Measurements from ENCODE around the gene KDM2B.
A peak's percentile ranks its signal among the peaks of the same experiment; 100 is the strongest.

Gene KDM2B

DNA sequence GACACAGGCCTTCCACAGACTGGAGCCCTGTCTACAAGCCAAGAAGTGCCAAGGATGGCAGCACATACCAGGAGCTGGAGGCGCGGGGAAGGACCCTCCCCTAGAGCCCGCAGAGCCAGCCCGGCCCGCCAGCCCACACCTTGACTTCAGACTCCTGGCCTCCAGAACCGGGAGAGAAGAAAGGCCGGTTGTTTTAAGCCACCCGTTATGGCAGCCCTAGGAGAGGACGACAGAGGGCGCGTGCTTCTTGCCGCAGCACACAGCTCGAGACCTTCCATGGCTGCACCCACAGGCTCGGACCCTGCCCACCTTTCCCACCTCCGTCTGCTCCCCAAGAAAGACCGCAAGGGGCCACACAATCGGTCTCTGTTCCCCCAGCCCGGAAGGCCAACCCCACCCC is 127.2 kb downstream of the KDM2B start:
- DNase-seq, result no peak

DNA sequence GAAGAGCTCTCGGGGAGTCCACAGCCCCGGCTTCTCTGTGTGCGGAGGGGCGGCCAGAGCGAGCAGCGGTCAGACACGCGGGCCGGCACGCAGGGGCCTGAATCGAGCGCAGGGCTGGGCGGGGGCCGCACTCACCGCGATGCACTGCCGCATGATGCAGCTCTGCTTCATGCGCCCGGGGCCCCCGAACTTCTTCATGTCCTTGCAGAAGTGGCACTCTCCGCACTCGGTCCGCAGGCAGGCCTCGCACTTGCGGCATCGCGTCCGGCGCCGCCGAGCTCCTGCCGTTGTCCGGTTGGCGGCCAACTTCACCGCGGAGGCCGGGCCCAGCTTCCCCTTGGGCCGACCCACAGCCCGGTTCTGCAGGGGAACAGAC is 127.8 kb downstream of the KDM2B start:
- no peak for DNase-seq

DNA sequence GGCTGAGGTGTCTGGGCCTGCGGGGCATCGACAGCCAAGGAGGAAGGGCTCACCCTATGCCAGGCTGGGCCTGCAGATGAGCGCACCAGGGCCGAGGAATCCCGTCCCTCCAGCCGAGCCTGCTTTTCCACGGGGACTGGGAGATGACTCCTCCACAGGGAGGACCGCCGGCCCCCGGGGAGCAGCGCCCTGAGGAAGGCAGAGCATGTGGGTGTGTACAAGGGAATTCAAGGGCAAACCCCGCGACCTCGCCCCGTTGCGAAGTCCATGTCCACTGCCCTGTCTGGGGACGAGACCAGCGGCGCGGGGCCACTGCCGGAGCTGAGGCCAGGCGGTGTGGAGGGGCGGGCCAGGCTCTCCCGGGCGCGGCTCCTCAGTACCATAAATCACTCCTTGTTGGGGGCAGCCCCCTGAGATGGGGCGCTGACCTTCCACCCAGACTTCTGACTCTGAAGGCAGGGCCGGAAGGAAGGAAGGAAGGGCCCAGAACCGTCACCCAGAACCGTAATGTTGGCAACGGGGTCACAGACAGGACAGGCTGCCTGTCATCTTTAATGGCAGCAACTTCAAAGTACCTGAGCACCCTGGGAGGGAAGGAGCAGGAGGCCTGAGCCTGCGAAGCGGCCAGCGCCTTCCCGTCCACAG is 128.4 kb downstream of the KDM2B start:
- DNase-seq, result no peak

DNA sequence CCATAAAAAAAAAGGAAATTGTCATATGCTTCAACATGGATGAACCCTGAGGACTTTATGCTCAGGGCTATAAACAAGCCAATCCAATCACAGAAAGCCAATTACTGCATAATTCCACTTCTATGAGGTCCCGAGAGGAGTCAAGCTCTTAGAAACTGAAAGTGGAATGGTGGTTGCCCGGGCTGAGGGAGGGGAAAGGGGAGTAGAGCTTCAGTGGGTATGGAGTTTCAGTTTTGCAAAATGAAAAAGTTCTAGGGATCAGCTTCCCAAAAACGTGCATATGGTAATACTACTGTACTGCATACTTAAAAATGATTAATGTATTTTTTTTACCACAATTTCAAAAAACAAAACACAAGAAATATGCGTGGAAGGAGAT is 128.9 kb downstream of the KDM2B start:
- DNase-seq, result no peak

DNA sequence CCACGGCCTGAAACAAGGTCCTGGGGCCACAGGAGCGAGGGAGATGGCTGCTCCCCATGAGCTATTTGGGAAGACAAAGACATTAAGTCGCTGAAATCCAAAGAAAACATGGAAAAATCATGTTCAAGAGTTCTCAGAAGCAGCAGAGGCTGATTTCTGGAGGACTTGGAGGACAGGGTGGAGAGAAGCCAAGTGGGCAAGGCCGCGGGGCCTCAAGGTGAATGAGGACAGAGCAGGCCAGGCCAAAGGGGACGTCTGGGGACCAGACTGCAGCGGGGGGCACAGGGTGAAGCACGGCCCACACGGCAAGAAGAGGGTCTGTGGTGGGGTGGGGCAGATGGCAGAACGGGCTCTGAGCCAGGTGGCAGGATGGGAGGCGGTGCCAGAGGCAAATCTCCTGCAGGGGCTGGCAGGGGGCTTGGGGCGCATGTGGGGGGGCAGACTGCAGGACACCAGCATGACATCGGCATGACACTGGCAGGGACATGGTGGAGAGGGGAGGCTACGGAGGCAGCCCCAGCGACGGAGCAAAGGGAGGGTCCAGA is 132.0 kb downstream of the KDM2B start:
- DNase-seq, result no peak

DNA sequence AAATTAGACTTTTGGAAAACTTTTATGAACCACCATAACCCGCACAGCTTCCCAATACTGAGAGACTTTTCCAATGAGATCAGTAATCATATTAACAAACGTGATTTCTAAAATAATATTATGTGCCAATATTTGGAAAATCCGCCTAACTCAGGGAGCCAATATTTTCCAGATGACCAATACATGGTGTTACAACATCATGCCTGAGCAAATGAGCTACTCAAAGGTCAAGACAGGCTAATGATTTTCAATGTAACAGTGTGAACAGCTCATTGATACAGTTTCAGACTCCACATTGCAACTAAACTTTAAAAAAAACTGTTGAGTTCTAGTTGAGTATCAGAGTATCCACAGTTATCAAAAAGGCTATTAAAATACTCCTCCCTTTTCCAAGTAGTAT is 134.1 kb downstream of the KDM2B start:
- DNase-seq, result no peak

DNA sequence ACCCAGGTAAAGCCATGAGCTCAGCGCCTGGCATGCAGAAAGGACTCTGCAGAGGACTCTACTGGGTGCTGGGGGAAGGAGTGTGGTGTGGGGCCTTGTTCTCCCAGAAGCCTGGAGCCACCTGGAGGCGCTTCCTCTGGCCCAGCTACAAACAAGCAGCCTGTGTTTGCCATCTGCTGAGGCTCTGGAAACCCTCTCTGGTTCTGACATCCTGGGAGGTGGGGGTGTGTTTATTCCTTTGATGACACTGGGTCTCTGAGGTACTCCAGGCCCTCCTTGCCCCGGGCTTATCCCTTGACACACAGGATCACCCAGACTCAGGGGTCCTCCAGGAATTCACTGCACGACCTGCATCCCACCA is 136.0 kb downstream of the KDM2B start:
- DNase-seq, result no peak

DNA sequence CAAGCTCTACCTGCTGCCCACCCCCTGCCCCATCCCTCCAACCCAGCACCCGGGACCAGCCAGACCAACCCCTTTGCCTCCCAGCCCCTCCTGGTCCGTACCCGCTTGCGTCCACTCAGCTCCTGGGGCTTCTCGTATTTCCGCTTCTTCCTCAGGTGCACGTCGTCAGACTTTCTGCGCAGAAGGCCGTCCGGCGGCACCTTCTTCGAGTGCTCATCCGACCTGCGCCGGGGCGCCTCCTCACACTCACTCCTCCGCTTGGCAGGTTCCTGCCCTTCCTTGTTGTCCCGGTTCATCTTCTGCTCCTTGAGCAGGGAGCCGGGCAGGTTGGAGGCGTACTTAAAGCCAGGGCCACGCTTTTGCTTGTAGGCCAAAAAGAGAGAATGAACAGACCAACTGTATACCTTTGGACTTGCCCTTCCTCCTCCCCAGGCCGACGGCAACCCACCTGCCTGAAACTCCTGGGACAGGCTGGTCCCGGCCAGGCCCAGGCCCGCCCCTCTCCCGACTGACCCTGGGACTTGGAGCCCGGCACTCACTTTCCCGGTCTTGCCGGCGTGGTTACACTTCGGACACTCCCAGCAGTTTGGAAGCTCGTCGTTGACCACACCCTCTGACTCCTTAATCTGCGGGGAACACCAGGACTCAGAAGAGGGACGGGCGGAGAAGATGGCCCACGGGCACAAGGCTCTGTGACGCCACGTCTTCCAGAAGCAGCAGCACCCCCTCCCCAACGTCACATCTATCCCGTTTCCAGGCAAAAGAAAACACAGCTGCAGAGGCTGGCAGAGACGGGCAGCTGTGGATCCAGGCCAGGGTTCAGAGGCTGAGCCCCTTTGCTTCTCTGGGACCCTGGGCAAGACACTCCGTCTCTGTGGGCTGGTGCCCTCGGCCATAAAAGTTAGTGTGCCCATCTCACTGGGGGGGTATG is 136.6 kb downstream of the KDM2B start:
- no peak for DNase-seq

DNA sequence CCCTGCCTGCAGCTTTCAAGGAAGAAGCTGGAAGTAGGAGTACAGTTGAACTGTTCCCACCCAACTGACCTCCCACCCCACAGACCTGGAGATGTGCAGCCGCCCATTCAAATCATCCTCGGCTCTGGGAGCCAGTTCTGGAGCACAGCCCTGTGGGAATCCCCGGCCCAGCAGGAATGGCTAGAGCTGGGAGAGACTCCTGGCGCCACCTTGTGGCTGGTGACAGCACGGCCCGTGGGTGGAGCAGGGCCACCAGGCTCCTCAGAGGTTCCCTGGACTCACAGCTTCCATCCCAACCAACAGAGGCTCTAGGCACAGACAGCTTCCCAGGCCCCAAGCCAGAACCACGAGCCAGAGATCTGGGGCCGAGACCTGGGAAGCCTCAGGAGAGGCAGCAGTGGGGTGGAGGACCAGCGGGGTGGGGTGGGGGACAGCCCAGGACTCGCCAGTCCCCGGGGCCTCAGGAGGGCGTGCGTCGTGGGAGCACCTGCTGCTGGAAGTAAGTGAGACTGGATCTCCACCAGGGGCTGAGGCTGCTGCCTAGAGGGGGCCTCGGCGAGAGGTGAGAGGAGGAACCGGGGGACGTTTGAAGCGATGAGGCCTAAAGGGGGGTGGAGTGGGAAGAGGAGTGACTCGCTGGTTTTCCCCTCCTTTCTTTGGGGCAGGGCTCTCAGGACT is 137.5 kb downstream of the KDM2B start:
- DNase-seq, result peak; percentile 63 to 71

DNA sequence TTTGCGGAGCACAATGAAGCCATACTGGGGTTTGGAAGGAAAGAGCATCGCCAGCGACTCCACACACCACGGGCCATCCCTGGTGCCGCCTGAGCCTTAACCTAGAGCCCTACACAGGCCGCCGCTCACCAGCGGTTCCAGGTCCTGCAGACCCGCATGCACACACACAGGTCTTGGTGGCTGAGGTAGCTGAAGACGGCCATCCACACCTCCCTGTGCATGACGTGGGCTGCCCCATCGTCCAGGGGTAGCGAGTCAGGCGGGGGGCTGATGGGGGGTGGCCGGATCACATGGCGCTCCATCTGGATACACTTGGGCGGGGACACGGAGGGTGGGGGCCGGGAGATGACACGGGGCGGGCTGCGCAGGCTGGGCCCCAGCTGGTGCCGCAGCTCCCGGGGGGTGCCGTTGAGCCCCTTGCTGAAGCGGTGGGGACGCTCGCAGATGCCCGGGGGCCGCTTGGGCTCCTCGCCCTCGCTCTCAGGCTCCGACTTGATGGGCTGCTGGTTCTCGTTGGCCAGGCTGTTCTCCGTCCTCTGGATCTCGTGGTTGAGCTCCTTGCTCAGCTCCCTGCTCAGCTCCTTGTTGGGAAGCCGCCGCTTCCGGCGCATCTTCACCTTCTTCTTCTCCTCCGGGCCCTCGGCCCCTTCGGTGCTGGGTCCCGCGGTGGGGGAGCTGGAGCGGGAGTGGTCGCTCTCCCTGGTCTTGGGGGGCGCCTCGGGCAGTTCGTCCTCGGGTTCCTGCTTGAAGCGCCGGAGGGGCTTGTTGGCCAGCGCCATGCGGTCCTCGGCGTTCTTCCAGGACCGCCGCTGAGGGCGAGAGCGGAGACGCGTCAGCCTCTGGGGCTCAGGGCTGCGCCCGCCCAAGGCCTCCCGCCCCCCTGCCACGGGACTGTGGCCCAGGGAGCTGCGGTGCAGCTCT is 138.5 kb downstream of the KDM2B start:
- DNase-seq, result no peak

DNA sequence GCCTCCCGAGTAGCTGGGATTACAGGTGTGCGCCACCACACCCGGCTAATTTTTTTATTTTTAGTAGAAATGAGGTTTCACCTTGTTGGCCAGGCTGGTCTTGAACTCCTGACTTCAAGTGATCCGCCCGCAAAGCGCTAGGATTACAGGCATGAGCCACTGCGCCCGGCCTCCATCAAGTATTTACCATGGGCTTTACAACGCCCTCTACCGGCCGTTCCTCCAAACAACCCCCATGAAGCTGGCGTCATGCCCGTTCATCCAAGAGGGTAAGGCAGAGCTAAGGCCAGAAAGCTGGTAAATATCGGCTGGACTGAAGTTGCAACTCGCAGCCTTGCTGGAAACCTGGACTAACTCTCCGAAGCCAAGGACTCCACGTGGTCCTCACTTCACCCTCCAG is 139.3 kb downstream of the KDM2B start:
- no peak for DNase-seq

DNA sequence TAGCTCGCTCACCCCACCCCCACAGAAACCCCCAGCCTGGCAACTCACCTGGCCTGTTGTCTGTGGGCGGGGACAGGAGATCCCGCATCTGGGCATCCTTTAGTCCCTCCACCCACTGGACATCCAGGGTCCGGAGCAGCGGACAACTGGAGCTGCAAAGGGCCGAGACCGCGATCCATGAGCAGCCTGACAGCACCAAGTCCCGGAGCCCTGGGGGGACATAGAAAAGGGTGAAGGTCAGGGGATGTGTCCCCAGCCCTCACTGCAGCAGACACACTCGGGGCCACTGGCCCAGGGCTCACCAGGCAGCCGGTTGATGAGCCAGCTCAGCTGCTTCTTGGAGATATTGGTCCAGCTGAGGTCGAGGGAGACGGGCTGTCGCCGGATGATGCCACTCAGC is 140.1 kb downstream of the KDM2B start:
- DNase-seq, result no peak

DNA sequence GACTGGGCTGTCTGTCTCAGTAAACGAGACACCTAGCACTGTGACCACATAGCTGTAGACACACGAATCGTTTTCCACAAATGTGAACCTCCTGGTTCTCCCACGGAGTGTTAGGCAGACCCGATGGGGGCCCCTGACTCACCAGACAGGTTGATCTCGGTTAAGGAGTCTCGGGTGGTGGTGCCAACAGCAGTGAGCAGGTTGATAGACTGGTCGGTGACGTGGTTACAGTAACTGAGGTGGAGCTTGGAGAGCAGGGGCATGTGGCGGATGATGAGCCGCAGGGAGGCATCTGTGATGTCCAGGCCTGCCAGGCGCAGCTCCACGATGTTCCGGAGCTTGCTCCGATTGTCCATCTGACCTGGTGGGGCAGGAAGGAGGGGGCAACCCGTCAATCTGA is 141.1 kb downstream of the KDM2B start:
- DNase-seq, result no peak

DNA sequence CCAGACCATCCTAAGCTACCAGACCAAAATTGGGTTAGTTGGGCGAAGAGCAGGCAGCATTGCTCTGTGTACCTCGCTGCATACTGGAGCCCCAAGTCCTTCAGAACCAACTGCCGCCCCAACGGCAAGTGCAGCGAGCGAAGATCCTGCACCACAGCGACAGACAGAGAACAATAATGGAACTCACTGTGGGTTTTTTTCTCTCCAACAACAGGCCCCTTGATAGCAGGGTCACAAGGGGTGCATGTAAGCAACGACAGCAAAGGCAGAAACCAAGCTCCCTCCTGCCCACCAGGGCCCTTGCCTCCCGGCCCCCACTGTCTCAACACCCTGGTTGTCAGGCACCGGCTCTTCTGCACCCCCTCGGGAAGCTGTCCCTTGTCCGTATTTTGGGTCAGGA is 141.9 kb downstream of the KDM2B start:
- no peak for DNase-seq

DNA sequence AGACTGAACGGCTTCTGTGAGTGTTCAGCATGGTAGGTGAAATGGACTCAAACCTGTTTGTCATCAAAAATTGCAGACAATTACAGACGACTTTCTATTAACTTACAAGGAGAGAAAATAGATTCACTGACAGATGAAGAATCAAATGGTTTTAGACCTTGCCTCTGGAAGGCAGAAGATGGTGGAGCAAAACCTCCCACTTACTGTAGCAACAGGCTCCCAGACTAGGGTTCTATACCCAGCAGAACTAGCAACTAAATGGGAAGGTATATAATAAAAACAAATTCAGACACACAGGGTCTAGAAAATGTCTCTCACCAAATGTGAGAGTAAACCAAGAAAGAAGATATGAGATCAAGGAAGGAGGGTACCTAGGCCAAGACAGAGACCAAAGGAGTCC is 144.1 kb downstream of the KDM2B start:
- no peak for DNase-seq

DNA sequence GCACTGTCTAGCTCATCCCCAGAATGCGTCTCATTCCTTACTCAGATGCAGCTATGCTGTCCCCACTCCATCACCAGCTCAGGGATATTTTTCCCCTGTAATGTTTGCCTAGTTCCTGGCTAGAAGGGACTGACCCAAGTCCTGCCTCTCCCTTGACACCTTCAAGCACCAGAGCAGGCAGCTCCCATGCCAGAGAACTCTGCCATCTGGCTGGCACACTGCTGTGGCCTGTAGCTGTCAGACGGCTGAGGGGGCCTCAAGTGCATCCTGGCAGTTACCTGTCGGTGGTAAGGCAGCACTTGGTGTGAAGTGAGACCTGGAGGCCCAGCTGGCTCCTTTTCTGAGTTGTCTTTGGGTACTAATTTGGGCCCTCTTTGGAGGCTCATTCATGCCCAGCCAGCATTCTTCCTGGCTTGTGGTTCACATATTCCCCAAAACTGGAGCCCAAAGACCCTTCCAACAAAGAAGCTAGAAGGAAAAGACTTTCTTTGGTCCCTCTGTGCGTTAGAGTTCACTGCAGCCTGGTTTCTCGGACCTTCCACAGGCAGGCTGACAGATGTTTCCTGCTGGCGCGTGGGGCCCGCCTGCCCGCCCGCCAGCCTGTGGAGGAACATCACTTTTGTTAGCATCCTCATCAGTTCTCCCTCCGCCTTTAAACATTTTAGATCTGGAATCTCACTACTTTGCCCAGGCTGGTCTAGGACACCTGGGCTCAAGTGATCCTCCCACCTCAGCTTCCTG is 147.9 kb downstream of the KDM2B start:
- no peak for DNase-seq

DNA sequence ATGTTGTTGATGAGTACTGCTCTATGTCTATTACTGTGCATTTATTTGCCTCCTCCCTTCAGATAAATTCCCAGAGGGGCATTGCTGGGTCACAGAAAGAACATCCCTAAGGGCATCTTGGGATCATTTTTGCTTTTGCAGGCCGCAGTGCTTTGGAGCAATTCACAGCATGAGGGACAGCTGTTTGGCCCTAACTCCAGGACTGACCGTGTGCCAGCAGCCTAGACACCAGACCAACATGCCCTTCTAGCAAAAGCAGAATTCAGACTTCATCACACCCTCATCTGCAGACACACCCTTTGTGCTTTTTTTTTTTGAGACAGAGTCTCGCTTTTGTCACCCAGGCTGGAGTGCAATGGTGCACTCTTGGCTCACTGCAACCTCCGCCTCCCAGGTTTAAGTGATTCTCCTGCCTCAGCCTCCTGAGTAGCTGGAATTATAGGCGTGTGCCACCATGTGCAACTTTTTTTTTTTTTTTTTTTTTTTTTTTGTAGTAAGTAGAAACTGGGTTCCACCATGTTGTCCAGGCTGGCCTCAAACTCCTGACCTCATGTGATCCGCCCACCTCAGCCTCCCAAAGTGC is 149.9 kb downstream of the KDM2B start:
- no peak for DNase-seq

DNA sequence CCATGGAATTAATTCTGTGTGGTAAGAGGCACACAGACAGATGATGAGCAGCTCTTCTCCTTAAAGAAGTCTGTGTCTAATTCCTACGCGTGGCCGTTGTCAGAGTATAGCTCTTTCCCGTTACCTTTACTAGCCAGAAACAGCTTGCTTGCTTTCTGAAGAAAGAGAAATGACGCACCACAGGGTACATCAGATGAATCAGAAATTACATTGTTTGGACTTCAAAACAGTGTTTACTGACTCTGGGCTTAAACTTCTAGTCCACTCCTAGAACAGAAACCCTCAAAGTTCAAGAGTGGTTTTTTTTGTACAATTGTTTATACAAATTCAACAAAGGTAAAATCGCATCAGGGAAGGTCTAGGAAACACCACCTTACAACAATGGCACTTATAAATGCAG is 151.9 kb downstream of the KDM2B start:
- no peak for DNase-seq

DNA sequence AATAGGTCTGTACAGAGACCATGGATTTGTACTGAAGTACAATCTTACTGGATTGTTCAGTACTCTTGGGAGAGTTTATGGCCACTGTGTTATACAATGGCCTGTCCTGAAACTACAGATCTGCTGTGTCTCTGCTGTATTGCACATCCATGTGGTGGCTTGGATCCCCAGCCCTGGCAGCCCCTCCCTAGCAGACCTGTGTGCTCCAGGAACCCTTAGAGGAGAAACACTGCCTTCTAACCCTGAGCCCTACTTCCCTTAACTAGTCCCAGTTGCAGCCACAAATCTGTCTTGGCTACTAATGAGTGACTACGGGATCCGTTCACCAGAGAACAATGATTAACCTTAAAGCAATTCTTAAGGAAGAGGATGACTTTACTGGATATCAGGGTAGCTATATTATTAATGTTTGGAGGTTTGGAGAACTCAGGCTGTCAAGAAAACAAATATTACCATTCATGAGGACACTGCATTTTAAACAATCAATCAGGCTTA is 153.2 kb downstream of the KDM2B start:
- no peak for DNase-seq

DNA sequence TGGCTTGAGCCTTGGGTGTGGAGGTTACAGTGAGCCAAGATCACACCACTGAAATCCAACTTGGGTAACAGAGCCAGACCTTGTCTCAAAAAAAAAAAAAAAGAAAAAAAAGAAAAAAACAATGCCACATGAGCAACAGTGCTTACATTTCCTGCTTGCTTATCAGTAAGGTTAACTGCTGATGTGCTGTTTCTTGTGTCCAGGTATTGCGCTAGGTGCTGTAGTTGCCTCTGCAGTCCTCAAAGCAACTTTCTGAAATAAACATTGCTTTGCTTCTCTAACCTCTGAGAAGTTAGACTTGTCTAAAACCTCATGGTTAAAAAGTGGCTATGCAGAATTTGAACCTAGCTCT is 156.2 kb downstream of the KDM2B start:
- no peak for DNase-seq
